ENCODE data around the gene SLC6A5. TPM values are rescaled to one million over a fixed set of nuclear protein-coding genes. Genes with fewer than 3 reads are reported as not detected.

SLC6A5 gene
- total RNA-seq, 4 donors from 2014 or later: not detected

- ATAC-seq (ENCODE audit: low FRiP score) (no peak), DNase-seq (ENCODE audit: low spot score) (no peak)
- TF ChIP-seq CTCF (IDR thresholded peaks at IDR 0.05): no peak
These were observed 22.3 kb downstream of the SLC6A5 start for GRCh38 chr11:20621679-20622078.

- ATAC-seq (ENCODE audit: low FRiP score): no peak
- TF ChIP-seq CTCF (IDR thresholded peaks at IDR 0.05): no peak
- DNase-seq (ENCODE audit: low spot score): no peak
These were observed 23.8 kb downstream of the SLC6A5 start for GRCh38 chr11:20623252-20623651.

GRCh38 chr11:20626279-20626678 lies 26.9 kb downstream of the SLC6A5 start:
- TF ChIP-seq CTCF (IDR thresholded peaks at IDR 0.05): no peak
- DNase-seq (ENCODE audit: low spot score) (no peak), ATAC-seq (ENCODE audit: low FRiP score) (no peak)

- ATAC-seq (ENCODE audit: low FRiP score) (no peak), DNase-seq (ENCODE audit: low spot score) (no peak)
- no peak for TF ChIP-seq CTCF (IDR thresholded peaks at IDR 0.05)
These were observed 27.6 kb downstream of the SLC6A5 start for GRCh38 chr11:20627026-20627425.

GRCh38 chr11:20627701-20628100 lies 28.3 kb downstream of the SLC6A5 start:
- no peak for ATAC-seq (ENCODE audit: low FRiP score)

GRCh38 chr11:20631519-20632168 lies 32.2 kb downstream of the SLC6A5 start:
- TF ChIP-seq CTCF (IDR thresholded peaks at IDR 0.05): no peak
- DNase-seq (ENCODE audit: low spot score) (no peak), ATAC-seq (ENCODE audit: low FRiP score) (no peak)

More at GRCh38 chr11:20627701-20628100, 28.3 kb downstream of the SLC6A5 start:
- TF ChIP-seq CTCF (IDR thresholded peaks at IDR 0.05): no peak
- no peak for DNase-seq (ENCODE audit: low spot score)

- DNase-seq (ENCODE audit: low spot score): no peak
- no peak for TF ChIP-seq CTCF (IDR thresholded peaks at IDR 0.05)
- ATAC-seq (ENCODE audit: low FRiP score): no peak
These were observed 32.7 kb downstream of the SLC6A5 start for GRCh38 chr11:20632169-20632532.
